IPS-18c (cell line): ENCODE results near the gene CTSZ.

Experiments used
- H3K4me3 ChIP-seq: 2 replicates; pipeline ENCODE4 v1.7.0; 2013; ENCODE audit warnings: low read depth, mild to moderate bottlenecking, low read length, moderate library complexity; ENCODE audit not compliant: insufficient read depth
- H3K9me3 ChIP-seq: one replicate; pipeline ENCODE4 v1.6.1; 2013; ENCODE audit warnings: mild to moderate bottlenecking, low read length, moderate library complexity; ENCODE audit not compliant: control insufficient read depth, insufficient read depth

CTSZ gene

GRCh38 chr20:59033616-59034165 is 26.6 kb upstream of the CTSZ start:
- no peak overlapping the region for H3K4me3 ChIP-seq
- no peaks in the 10 kb centered on the region for H3K9me3 ChIP-seq

GRCh38 chr20:59033093-59033492 is 26.0 kb upstream of the CTSZ start:
- Histone ChIP-seq H3K9me3 (no peaks in the 10 kb centered on the region), H3K4me3 (peak overlapping the region; percentile 69; the same call in 1 of the 2 replicates)

- H3K4me3 ChIP-seq = peak overlapping the region; percentile 69
- no peaks in the 10 kb centered on the region for H3K9me3 ChIP-seq
Observed at GRCh38 chr20:59032713-59033059, 25.6 kb upstream of the CTSZ start.

- H3K9me3 ChIP-seq = no peaks in the 10 kb centered on the region
- H3K4me3 ChIP-seq = peak within 1 kb of the TSS; percentile 96
Observed at GRCh38 chr20:59032023-59032712, 25.1 kb upstream of the CTSZ start, which contains the start of gene ATP5F1E. Gene ATP5F1E, minus strand, starts transcription at chr20:59032335. Its CDS starts 84 bp downstream, at chr20:59032251.

GRCh38 chr20:59031564-59032022 is 24.5 kb upstream of the CTSZ start:
- Histone ChIP-seq H3K9me3 (no peaks in the 10 kb centered on the region), H3K4me3 (peak overlapping the region; percentile 96)

- no peaks in the 10 kb centered on the region for H3K9me3 ChIP-seq
- H3K4me3 ChIP-seq = peak overlapping the region; percentile 96
Observed at GRCh38 chr20:59030911-59031563, 24.0 kb upstream of the CTSZ start.

GRCh38 chr20:59028812-59029211 is 21.8 kb upstream of the CTSZ start:
- H3K4me3 ChIP-seq = no peak overlapping the region

GRCh38 chr20:59027741-59028320 is 20.8 kb upstream of the CTSZ start:
- no peaks in the 10 kb centered on the region for H3K9me3 ChIP-seq
- no peak overlapping the region for H3K4me3 ChIP-seq

More at GRCh38 chr20:59028812-59029211, 21.8 kb upstream of the CTSZ start:
- no peaks in the 10 kb centered on the region for H3K9me3 ChIP-seq

- H3K4me3 ChIP-seq = no peak overlapping the region
- no peaks in the 10 kb centered on the region for H3K9me3 ChIP-seq
Observed at GRCh38 chr20:59026904-59027740, 20.1 kb upstream of the CTSZ start.

GRCh38 chr20:59025511-59025910 is 18.5 kb upstream of the CTSZ start:
- Histone ChIP-seq H3K9me3 (no peaks in the 10 kb centered on the region), H3K4me3 (no peak overlapping the region)

GRCh38 chr20:59025086-59025485 is 18.0 kb upstream of the CTSZ start:
- Histone ChIP-seq H3K4me3 (no peak overlapping the region), H3K9me3 (no peaks in the 10 kb centered on the region)

- H3K9me3 ChIP-seq = no peaks in the 10 kb centered on the region
- H3K4me3 ChIP-seq = no peak overlapping the region
Observed at GRCh38 chr20:59024111-59024530, 17.1 kb upstream of the CTSZ start.

- no peak overlapping the region for H3K4me3 ChIP-seq
Observed at GRCh38 chr20:59023616-59024015, 16.6 kb upstream of the CTSZ start.

GRCh38 chr20:59022754-59023153 is 15.7 kb upstream of the CTSZ start:
- Histone ChIP-seq H3K9me3 (no peaks in the 10 kb centered on the region), H3K4me3 (no peak overlapping the region)

More at GRCh38 chr20:59023616-59024015, 16.6 kb upstream of the CTSZ start:
- no peaks in the 10 kb centered on the region for H3K9me3 ChIP-seq

- Histone ChIP-seq H3K9me3 (no peaks in the 10 kb centered on the region), H3K4me3 (no peak overlapping the region)
Observed at GRCh38 chr20:59020938-59021551, 14.0 kb upstream of the CTSZ start.

- Histone ChIP-seq H3K4me3 (no peak within 1 kb of the TSS), H3K9me3 (no peaks in the 10 kb centered on the region)
Observed at GRCh38 chr20:59019217-59019616, 12.2 kb upstream of the CTSZ start, which contains the start of gene TUBB1. Gene TUBB1, plus strand, starts transcription at chr20:59019429. Its CDS starts 94 bp downstream, at chr20:59019523.

GRCh38 chr20:59018817-59019216 is 11.8 kb upstream of the CTSZ start:
- Histone ChIP-seq H3K9me3 (no peaks in the 10 kb centered on the region), H3K4me3 (no peak overlapping the region)
